ENCODE data around the gene TMC5.
A peak's percentile ranks its signal among the peaks of the same experiment; 100 is the strongest.

The TMC5 gene

GRCh38 chr16:19497176-19497575 is 79.5 kb downstream of the TMC5 start:
- H3K4me3 ChIP-seq (ENCODE audit: low read length) = no peak overlapping the region
- no peak for TF ChIP-seq ZNF274 (IDR thresholded peaks at IDR 0.05; ENCODE audit: low read depth, low read length)

- TF ChIP-seq ZNF274 (IDR thresholded peaks at IDR 0.05; ENCODE audit: low read depth, low read length) = no peak
- H3K4me3 ChIP-seq (ENCODE audit: low read length) = no peak overlapping the region
These were observed 81.3 kb downstream of the TMC5 start for GRCh38 chr16:19499006-19499405.

- no peak overlapping the region for H3K4me3 ChIP-seq (ENCODE audit: low read length)
- TF ChIP-seq ZNF274 (IDR thresholded peaks at IDR 0.05; ENCODE audit: low read depth, low read length) = no peak
These were observed 81.8 kb downstream of the TMC5 start for GRCh38 chr16:19499481-19499880.

- TF ChIP-seq ZNF274 (IDR thresholded peaks at IDR 0.05; ENCODE audit: low read depth, low read length) = no peak
- no peak overlapping the region for H3K4me3 ChIP-seq (ENCODE audit: low read length)
These were observed 84.9 kb downstream of the TMC5 start for GRCh38 chr16:19502395-19503131.

GRCh38 chr16:19503461-19504075 is 85.9 kb downstream of the TMC5 start:
- no peak overlapping the region for H3K4me3 ChIP-seq (ENCODE audit: low read length)
- TF ChIP-seq ZNF274 (IDR thresholded peaks at IDR 0.05; ENCODE audit: low read depth, low read length) = no peak

GRCh38 chr16:19505600-19506303 is 88.1 kb downstream of the TMC5 start:
- TF ChIP-seq ZNF274 (IDR thresholded peaks at IDR 0.05; ENCODE audit: low read depth, low read length) = no peak
- H3K4me3 ChIP-seq (ENCODE audit: low read length) = no peak overlapping the region

- no peak for TF ChIP-seq ZNF274 (IDR thresholded peaks at IDR 0.05; ENCODE audit: low read depth, low read length)
- H3K4me3 ChIP-seq (ENCODE audit: low read length) = no peak overlapping the region
These were observed 89.3 kb downstream of the TMC5 start for GRCh38 chr16:19506965-19507364.

- no peak for TF ChIP-seq ZNF274 (IDR thresholded peaks at IDR 0.05; ENCODE audit: low read depth, low read length)
- H3K4me3 ChIP-seq (ENCODE audit: low read length) = no peak overlapping the region
These were observed 90.2 kb downstream of the TMC5 start for GRCh38 chr16:19507867-19508266.

GRCh38 chr16:19512297-19512696 is 94.6 kb downstream of the TMC5 start:
- no peak overlapping the region for H3K4me3 ChIP-seq (ENCODE audit: low read length)
- TF ChIP-seq ZNF274 (IDR thresholded peaks at IDR 0.05; ENCODE audit: low read depth, low read length) = no peak

GRCh38 chr16:19513377-19514053 is 95.8 kb downstream of the TMC5 start:
- TF ChIP-seq ZNF274 (IDR thresholded peaks at IDR 0.05; ENCODE audit: low read depth, low read length) = no peak
- no peak overlapping the region for H3K4me3 ChIP-seq (ENCODE audit: low read length)

- TF ChIP-seq ZNF274 (IDR thresholded peaks at IDR 0.05; ENCODE audit: low read depth, low read length) = no peak
- H3K4me3 ChIP-seq (ENCODE audit: low read length) = no peak overlapping the region
These were observed 98.1 kb downstream of the TMC5 start for GRCh38 chr16:19515757-19516156.

- no peak for TF ChIP-seq ZNF274 (IDR thresholded peaks at IDR 0.05; ENCODE audit: low read depth, low read length)
- no peak overlapping the region for H3K4me3 ChIP-seq (ENCODE audit: low read length)
These were observed 99.9 kb downstream of the TMC5 start for GRCh38 chr16:19517424-19518089.

- H3K4me3 ChIP-seq (ENCODE audit: low read length) = no peak overlapping the region
- TF ChIP-seq ZNF274 (IDR thresholded peaks at IDR 0.05; ENCODE audit: low read depth, low read length) = no peak
These were observed 100.7 kb downstream of the TMC5 start for GRCh38 chr16:19518388-19518787.

GRCh38 chr16:19520861-19521331 is 103.2 kb downstream of the TMC5 start:
- H3K4me3 ChIP-seq (ENCODE audit: low read length) = peak overlapping the region; percentile 91
- TF ChIP-seq ZNF274 (IDR thresholded peaks at IDR 0.05; ENCODE audit: low read depth, low read length) = no peak
